ENCODE results near the gene MICU1.
"Not testable (repeated sequence)": the region's sequence is repeated elsewhere in the genome, so short reads cannot be mapped to it uniquely, and the experiment has no call there.

Gene MICU1

GRCh38 chr10:72552857-72553256 is 73.0 kb downstream of the MICU1 start:
- no peak for DNase-seq

GRCh38 chr10:72550239-72550638 is 75.6 kb downstream of the MICU1 start:
- no peak for DNase-seq

- DNase-seq = no peak
Measured at GRCh38 chr10:72545546-72545945, 80.3 kb downstream of the MICU1 start.

GRCh38 chr10:72543855-72544254 is 82.0 kb downstream of the MICU1 start:
- DNase-seq = not testable (repeated sequence)

GRCh38 chr10:72542396-72542815 is 83.5 kb downstream of the MICU1 start:
- DNase-seq = no peak

- no peak for DNase-seq
Measured at GRCh38 chr10:72541337-72541736, 84.5 kb downstream of the MICU1 start.

GRCh38 chr10:72540193-72540807 is 85.6 kb downstream of the MICU1 start:
- peak; percentile 65 for DNase-seq

- DNase-seq = no peak
Measured at GRCh38 chr10:72539137-72539536, 86.7 kb downstream of the MICU1 start.

- DNase-seq = no peak
Measured at GRCh38 chr10:72525689-72526088, 100.2 kb downstream of the MICU1 start.

- DNase-seq = no peak
Measured at GRCh38 chr10:72525277-72525676, 100.6 kb downstream of the MICU1 start.

GRCh38 chr10:72524489-72524888 is 101.4 kb downstream of the MICU1 start:
- DNase-seq = no peak

GRCh38 chr10:72523932-72524396 is 101.9 kb downstream of the MICU1 start:
- no peak for DNase-seq

- no peak for DNase-seq
Measured at GRCh38 chr10:72523062-72523461, 102.8 kb downstream of the MICU1 start.

- DNase-seq = no peak
Measured at GRCh38 chr10:72517244-72517643, 108.6 kb downstream of the MICU1 start.

GRCh38 chr10:72515455-72515854 is 110.4 kb downstream of the MICU1 start:
- DNase-seq = no peak

- no peak for DNase-seq
Measured at GRCh38 chr10:72513910-72514309, 112.0 kb downstream of the MICU1 start.

GRCh38 chr10:72511459-72511858 is 114.4 kb downstream of the MICU1 start:
- DNase-seq = peak; percentile 31

- no peak for DNase-seq
Measured at GRCh38 chr10:72509941-72510340, 115.9 kb downstream of the MICU1 start.

- DNase-seq = no peak
Measured at GRCh38 chr10:72509206-72509799, 116.6 kb downstream of the MICU1 start.

- no peak for DNase-seq
Measured at GRCh38 chr10:72508033-72508432, 117.8 kb downstream of the MICU1 start.

- DNase-seq = no peak
Measured at GRCh38 chr10:72506474-72506873, 119.4 kb downstream of the MICU1 start.

GRCh38 chr10:72505435-72505834 is 120.4 kb downstream of the MICU1 start:
- no peak for DNase-seq

GRCh38 chr10:72503694-72504438 is 122.0 kb downstream of the MICU1 start:
- DNase-seq = no peak

GRCh38 chr10:72503241-72503640 is 122.6 kb downstream of the MICU1 start:
- DNase-seq = no peak

Data from hematopoietic multipotent progenitor cell treated with erythropoietin and hydrocortisone succinate and interleukin-3 and kit ligand, for 8 days (in vitro differentiated cells).